GM23248 (cell line): Measurements from ENCODE around the gene NFATC3.

Experiments used
- EZH2 ChIP-seq: fragments of 200-600 bp; sonication (generic); IDR thresholded peaks from 2 replicates; pipeline ENCODE4 v1.6.1; 2018; ENCODE audit warnings: antibody characterized with exemption, mild to moderate bottlenecking; ENCODE audit not compliant: insufficient read depth, poor library complexity, severe bottlenecking
- EZH2phosphoT487 ChIP-seq: fragments of 200-600 bp; sonication (generic); IDR thresholded peaks from 2 replicates; pipeline ENCODE4 v1.6.1; 2018; ENCODE audit warnings: antibody characterized with exemption, moderate library complexity, mild to moderate bottlenecking, low read depth; ENCODE audit not compliant: insufficient read depth

- TF ChIP-seq EZH2: no peak
- TF ChIP-seq EZH2phosphoT487: no peak
Observed at GRCh38 chr16:68242926-68243858, 158.0 kb downstream of the NFATC3 start.
